Peyer's patch (tissue), 4 donors: Measurements from ENCODE around the gene KCNMA1. TPM values are rescaled to one million over a fixed set of nuclear protein-coding genes. Genes with fewer than 3 reads are reported as not detected.

Experiments
- DNase-seq, 3 donors: peaks; one replicate each; pipeline ENCODE4 v3.0.0-alpha.2; 2017 to 2019
- H3K27ac ChIP-seq, 4 donors: fragments of 200-600 bp; sonication (generic); one replicate each; pipeline ENCODE4 v1.5.1; 2016 to 2019
- H3K27me3 ChIP-seq, 2 donors: fragments of 200-600 bp; sonication (generic); one replicate each; pipeline ENCODE4 v1.5.1; 2019
- H3K36me3 ChIP-seq, 3 donors: fragments of 200-600 bp; sonication (generic); one replicate each; pipeline ENCODE4 v1.5.1; 2016 to 2019
- H3K4me1 ChIP-seq, 4 donors: fragments of 200-600 bp; sonication (generic); one replicate each; pipeline ENCODE4 v1.5.1; 2016 to 2019
- H3K4me3 ChIP-seq, 4 donors: fragments of 200-600 bp; sonication (generic); 1 replicate in 3 of 4; 2 replicates in 1 of 4; pipeline ENCODE4 v1.5.1; 2016 to 2019; ENCODE audit warnings: mild to moderate bottlenecking in 1 of 4
- H3K9me3 ChIP-seq, 4 donors: fragments of 200-600 bp; sonication (generic); one replicate each; pipeline ENCODE4 v1.5.1; 2016 to 2019; ENCODE audit warnings: mild to moderate bottlenecking in 1 of 4
- CTCF ChIP-seq, 6 experiments: fragments of 450-650 bp in 4 of 6; fragments of 200-600 bp in 2 of 6; sonication (generic) in 1 of 6; IDR thresholded peaks; one replicate each; pipeline ENCODE4 v1.5.1; 2017 to 2019; ENCODE audit warnings: antibody characterized with exemption in 6 of 6, mild to moderate bottlenecking in 3 of 6, moderate library complexity in 1 of 6
- POLR2A ChIP-seq, 2 donors: fragments of 450-650 bp; IDR thresholded peaks; one replicate each; pipeline ENCODE4 v1.5.1; 2017; ENCODE audit warnings: antibody characterized with exemption in 2 of 2, mild to moderate bottlenecking in 2 of 2, moderate library complexity in 2 of 2
- total RNA-seq, 4 donors: library from RNA; depleted of rRNA; stranded (reverse); fragments of >200 nt; gene quantifications; one replicate each; pipeline ENCODE4 v1.1.0, GENCODE V29; 2016

Gene KCNMA1
- total RNA-seq, 4 donors from 2014 or later, result 17.8 to 29.1 (median 23.9) TPM

GRCh38 chr10:77393411-77393810, 244.2 kb downstream of the KCNMA1 start:
- TF ChIP-seq POLR2A (IDR thresholded peaks at IDR 0.05), result no peak
- TF ChIP-seq CTCF (IDR thresholded peaks at IDR 0.05), result no peak
- no peak overlapping the region for H3K4me3 ChIP-seq
- H3K27me3 ChIP-seq, result no peaks in the 10 kb centered on the region
- no peak for DNase-seq
- no peaks in the 10 kb centered on the region for H3K9me3 ChIP-seq
- H3K36me3 ChIP-seq, result no peaks in the 10 kb centered on the region
- no peak overlapping the region for H3K27ac ChIP-seq
- no peaks in the 10 kb centered on the region for H3K4me1 ChIP-seq

- no peaks in the 10 kb centered on the region for H3K4me1 ChIP-seq
- TF ChIP-seq CTCF (IDR thresholded peaks at IDR 0.05), result no peak
- TF ChIP-seq POLR2A (IDR thresholded peaks at IDR 0.05), result no peak
- H3K36me3 ChIP-seq, result no peaks in the 10 kb centered on the region
- no peak overlapping the region for H3K4me3 ChIP-seq
- no peak for DNase-seq
- H3K27ac ChIP-seq, result peak overlapping the region in 1 of 4 donors; percentile 48
- H3K27me3 ChIP-seq, result no peaks in the 10 kb centered on the region
- H3K9me3 ChIP-seq, result no peaks in the 10 kb centered on the region
Observed at GRCh38 chr10:77392851-77393250, 244.8 kb downstream of the KCNMA1 start.

- no peaks in the 10 kb centered on the region for H3K36me3 ChIP-seq
- H3K9me3 ChIP-seq, result no peaks in the 10 kb centered on the region
- H3K27ac ChIP-seq, result peak overlapping the region in 1 of 4 donors; percentile 48
- no peaks in the 10 kb centered on the region for H3K27me3 ChIP-seq
- DNase-seq, result no peak
- no peak overlapping the region for H3K4me3 ChIP-seq
- TF ChIP-seq POLR2A (IDR thresholded peaks at IDR 0.05), result no peak
- no peak for TF ChIP-seq CTCF (IDR thresholded peaks at IDR 0.05)
- no peaks in the 10 kb centered on the region for H3K4me1 ChIP-seq
Observed at GRCh38 chr10:77392236-77392721, 245.3 kb downstream of the KCNMA1 start.

- H3K27me3 ChIP-seq, result no peaks in the 10 kb centered on the region
- DNase-seq, result peak; percentile 18 to 77 (median 73)
- H3K27ac ChIP-seq, result peak overlapping the region in 1 of 4 donors; percentile 48
- H3K9me3 ChIP-seq, result no peaks in the 10 kb centered on the region
- no peaks in the 10 kb centered on the region for H3K4me1 ChIP-seq
- no peaks in the 10 kb centered on the region for H3K36me3 ChIP-seq
- no peak overlapping the region for H3K4me3 ChIP-seq
- TF ChIP-seq CTCF (IDR thresholded peaks at IDR 0.05) (peak in 4 of 6 experiments; percentile 50 to 67 (median 60)), POLR2A (IDR thresholded peaks at IDR 0.05) (no peak)
Observed at GRCh38 chr10:77391605-77392235, 245.9 kb downstream of the KCNMA1 start.

- TF ChIP-seq CTCF (IDR thresholded peaks at IDR 0.05), result no peak
- no peak for TF ChIP-seq POLR2A (IDR thresholded peaks at IDR 0.05)
- Histone ChIP-seq H3K27ac (peak overlapping the region in 1 of 4 donors; percentile 48), H3K4me1 (no peaks in the 10 kb centered on the region), H3K36me3 (no peaks in the 10 kb centered on the region), H3K27me3 (no peaks in the 10 kb centered on the region), H3K9me3 (no peaks in the 10 kb centered on the region), H3K4me3 (no peak overlapping the region)
- DNase-seq, result no peak
Observed at GRCh38 chr10:77390481-77390891, 247.1 kb downstream of the KCNMA1 start.
